ENCODE results near the gene RNF215. TPM values are rescaled to one million over a fixed set of nuclear protein-coding genes. Genes with fewer than 3 reads are reported as not detected.

The RNF215 gene
- total RNA-seq (2022; extraction: Qiagen RNA extraction) = 19.7 to 22.8 TPM (median 22.0 TPM) in 5 replicates

DNA sequence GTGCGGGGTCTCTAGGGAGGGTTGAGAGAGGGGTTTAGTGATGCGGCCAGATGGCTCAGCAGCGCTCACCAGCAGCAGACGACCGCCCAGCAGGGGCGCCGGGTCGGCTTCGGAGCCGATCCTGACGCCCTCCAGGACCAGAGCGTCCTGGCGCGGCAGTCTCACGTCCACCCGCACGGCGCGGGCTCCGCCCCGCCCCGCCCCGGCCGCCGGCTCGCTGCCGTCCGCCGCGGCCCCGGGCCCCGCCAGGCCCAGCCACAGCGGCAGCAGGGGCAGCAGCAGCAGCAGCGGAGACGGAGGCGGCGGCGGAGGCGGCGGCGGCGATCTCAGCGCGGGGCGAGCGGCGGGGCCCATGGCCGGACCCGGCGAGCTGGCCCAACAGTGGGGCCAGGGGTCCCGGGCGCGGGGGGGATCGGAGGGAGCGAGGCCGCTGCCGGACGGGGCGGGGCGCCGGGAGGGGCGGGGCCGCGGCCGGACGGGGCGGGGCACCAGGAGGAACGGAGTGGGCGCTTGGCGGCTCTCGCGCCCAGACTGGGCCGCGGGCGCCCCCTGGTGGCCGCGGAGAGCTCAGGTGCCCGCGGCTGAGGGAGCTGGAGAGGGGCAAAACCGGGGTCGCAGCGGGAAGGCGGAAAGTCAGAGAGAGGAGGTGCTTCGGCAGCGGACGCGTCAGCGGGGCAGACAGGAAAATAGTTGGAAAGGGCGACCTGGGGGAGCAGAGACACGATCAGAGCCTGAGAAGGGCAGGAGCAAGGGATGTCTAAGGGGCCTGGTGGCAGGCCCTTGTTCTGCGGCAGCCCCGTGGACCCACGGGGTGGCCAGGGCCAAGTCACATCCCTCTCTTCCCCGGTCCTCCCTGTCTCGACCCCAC is at the start of gene RNF215:
Gene RNF215 (minus strand): TSS at position 452 of the 868 bp plus-strand sequence. CDS start 98 bp downstream, at position 354.

DNA sequence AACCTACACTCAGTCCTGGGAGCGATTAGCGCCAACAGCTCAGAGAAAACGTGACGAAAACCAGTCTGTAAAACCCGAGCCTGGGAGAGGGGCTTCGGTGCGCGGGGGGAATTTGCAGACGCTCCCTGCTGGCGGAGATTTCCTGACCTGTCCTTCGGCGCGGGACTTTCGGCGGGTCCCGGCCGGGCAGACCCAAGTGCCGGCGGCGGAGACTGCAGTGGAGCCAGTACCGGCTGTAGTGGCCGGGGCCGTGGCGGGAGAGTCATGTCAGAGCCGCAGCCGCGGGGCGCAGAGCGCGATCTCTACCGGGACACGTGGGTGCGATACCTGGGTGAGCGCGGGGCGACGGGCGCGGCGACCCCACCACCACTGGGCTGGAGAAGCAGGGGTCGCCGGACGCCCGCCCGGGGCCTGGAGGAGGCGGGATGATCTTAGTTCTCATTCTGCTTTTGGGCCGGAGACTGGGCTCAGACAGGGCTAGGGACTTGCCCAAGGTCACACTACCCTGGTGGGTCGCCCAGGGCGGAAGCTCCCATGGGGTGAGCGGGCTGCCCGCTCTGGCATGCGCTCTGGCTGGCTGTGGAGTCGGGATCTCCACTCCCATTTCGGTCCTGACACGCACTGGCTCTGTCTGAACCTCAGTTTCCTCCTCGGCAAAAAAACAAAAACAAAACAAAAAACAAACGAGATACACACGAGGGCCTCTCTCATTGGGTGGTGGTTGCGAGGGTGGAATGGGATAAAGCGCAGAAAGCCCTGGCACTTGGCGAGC is 38.6 kb upstream of the RNF215 start, which contains the start of gene MTFP1:
Gene MTFP1 (plus strand): TSS at position 153 of the 772 bp plus-strand sequence. CDS start 112 bp downstream, at position 265.

DNA sequence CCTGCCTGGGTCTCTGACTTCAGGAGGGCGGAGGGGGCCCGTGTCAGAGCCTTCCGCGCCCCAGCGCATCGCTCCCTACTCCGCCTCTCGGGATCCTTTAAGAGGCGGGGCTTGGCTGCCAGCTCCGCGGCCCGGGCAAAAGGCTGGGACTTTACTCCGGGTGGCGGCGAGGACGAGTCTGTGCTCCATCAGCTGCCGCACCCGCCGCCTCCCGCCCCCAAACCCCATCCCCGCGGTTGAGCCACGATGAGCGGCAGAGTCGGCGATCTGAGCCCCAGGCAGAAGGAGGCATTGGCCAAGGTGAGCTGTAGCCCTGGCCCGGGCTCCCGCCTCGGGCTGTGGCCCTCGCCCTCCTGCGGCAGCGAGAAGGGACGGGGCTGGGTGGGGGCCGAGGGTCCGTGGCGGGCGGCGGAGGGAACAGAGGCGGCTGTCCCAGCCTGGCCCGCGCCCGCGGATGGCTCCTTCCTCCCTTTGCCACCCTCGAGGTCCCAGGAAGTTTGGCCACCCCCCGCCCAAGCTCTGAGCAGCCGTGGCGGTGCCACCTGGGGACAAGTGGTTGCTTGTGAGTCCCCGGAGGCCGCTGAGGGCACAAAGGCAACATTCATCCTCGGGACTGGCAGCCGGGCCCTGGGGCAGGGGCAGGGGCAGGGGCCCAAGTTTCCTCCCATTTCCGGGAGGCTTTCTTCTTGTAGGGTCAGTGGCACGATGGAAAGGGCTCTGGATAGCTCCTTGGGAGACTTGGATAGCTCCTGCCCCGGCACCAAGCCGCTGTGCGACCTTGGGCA is 9.9 kb upstream of the RNF215 start, which contains the start of gene SEC14L2:
Gene SEC14L2 (plus strand): TSS at position 148 of the 785 bp plus-strand sequence. CDS start 99 bp downstream, at position 247.

DNA sequence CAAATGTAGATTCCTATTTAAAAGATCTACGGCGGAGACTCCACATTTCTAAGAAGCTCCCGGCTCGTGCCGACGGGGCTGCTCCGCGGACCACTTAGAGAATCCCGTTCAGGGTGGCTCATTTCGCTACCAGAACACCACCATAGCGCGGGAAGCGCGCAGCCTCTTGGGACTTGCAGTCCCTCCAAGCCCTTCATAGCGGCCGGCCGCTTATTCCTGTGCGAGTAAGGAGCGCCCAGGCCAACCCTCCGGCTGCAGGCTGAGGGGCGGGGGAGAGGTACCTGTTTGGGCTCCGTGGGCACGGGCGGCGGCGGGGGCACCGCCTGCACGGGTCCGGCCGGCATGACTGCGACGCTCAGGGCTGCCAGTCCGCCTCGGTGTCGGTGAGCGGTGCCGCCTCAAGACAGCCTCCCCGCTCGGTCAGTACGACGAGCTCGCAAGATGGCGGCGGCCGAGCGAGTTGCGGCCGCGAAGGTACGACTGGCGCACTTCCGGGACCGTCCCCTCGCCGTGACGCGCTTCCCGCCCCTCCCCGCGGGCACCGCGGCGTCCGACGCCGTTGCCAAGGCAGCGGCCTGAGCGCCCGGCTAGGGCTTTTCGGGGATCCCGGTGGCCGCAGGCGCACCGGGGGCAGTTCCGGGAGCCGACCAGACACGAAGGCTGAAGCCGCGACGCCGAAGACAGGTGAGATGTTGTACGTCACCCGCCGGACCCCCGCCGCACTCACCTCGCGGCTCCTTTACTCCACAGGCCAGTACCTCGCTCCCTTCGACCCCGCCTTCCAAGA is 30.6 kb downstream of the RNF215 start, which contains the start of the genes CCDC157 and SF3A1:
Gene CCDC157 (plus strand): TSS at position 559 of the 787 bp plus-strand sequence. CDS start 8,994 bp downstream, outside the sequence.
Gene SF3A1 (minus strand): TSS at position 446 of the 787 bp plus-strand sequence. CDS start 102 bp downstream, at position 344.

Other genes with a start within 250 kb of the RNF215 start
- 28.2 to 31.6 TPM (median 30.1 TPM) in 5 replicates for gene LIF, start 140.7 kb downstream of the RNF215 start, total RNA-seq (2022; extraction: Qiagen RNA extraction)
- gene OSM, start 120.6 kb downstream of the RNF215 start, total RNA-seq (2022; extraction: Qiagen RNA extraction) = 0.06 TPM in 1 of 5 replicates, not detected in the others
- gene CASTOR1, start 97.9 kb downstream of the RNF215 start, total RNA-seq (2022; extraction: Qiagen RNA extraction) = 5.0 to 7.3 TPM (median 5.6 TPM) in 5 replicates
- 9.4 to 10.5 TPM (median 9.5 TPM) in 5 replicates for gene TBC1D10A, start 60.5 kb downstream of the RNF215 start, total RNA-seq (2022; extraction: Qiagen RNA extraction)
- gene SF3A1, start 30.5 kb downstream of the RNF215 start, total RNA-seq (2022; extraction: Qiagen RNA extraction) = 45.7 to 67.7 TPM (median 60.8 TPM) in 5 replicates
- gene CCDC157, start 30.4 kb downstream of the RNF215 start, total RNA-seq (2022; extraction: Qiagen RNA extraction) = 2.1 to 3.3 TPM (median 2.8 TPM) in 5 replicates
- 68.1 to 117 TPM (median 87.0 TPM) in 5 replicates for gene SEC14L2, start 9.6 kb upstream of the RNF215 start, total RNA-seq (2022; extraction: Qiagen RNA extraction)
- 65.8 to 72.6 TPM (median 68.0 TPM) in 5 replicates for gene MTFP1, start 38.4 kb upstream of the RNF215 start, total RNA-seq (2022; extraction: Qiagen RNA extraction)
- gene SEC14L3, start 84.6 kb upstream of the RNF215 start, total RNA-seq (2022; extraction: Qiagen RNA extraction) = 0.05 TPM in 1 of 5 replicates, not detected in the others
- 4.4 to 6.6 TPM (median 5.9 TPM) in 5 replicates for gene SEC14L4, start 118.3 kb upstream of the RNF215 start, total RNA-seq (2022; extraction: Qiagen RNA extraction)
- not detected in 5 replicates for gene SEC14L6, start 159.3 kb upstream of the RNF215 start, total RNA-seq (2022; extraction: Qiagen RNA extraction)
- 7.8 to 11.6 TPM (median 10.9 TPM) in 5 replicates for gene GAL3ST1, start 187.3 kb upstream of the RNF215 start, total RNA-seq (2022; extraction: Qiagen RNA extraction)
- gene PES1, start 204.5 kb upstream of the RNF215 start, total RNA-seq (2022; extraction: Qiagen RNA extraction) = 100 to 126 TPM (median 108 TPM) in 5 replicates
- gene TCN2, start 219.8 kb upstream of the RNF215 start, total RNA-seq (2022; extraction: Qiagen RNA extraction) = 4.2 to 7.4 TPM (median 5.8 TPM) in 5 replicates
- gene SLC35E4, start 248.4 kb upstream of the RNF215 start, total RNA-seq (2022; extraction: Qiagen RNA extraction) = 6.3 to 7.2 TPM (median 6.4 TPM) in 5 replicates